Stimulated activated naive CD8-positive, alpha-beta T cell treated with anti-CD3 and anti-CD28 coated beads, Interleukin-15, amount 100 ng/mL, for 72 hours (primary cell): Measurements from ENCODE around the gene SNAP91.

Experiments used
- ATAC-seq: fragments of 150-1000 bp; cut with Tn5 transposase; 2 replicates; pipeline ENCODE4 v1.10.0; 2021; ENCODE audit warnings: mild to moderate bottlenecking, moderate library complexity
- DNase-seq, 2 donors: peaks; one replicate each; pipeline ENCODE4 v3.0.0; 2021 to 2022
- H3K27ac Mint-ChIP-seq, 2 donors: one replicate each; pipeline ENCODE4 v1.8.0; 2022; ENCODE audit warnings: mild to moderate bottlenecking in 2 of 2, mixed read lengths in 2 of 2, moderate library complexity in 2 of 2
- H3K27me3 Mint-ChIP-seq: one replicate; pipeline ENCODE4 v1.8.0; 2022; ENCODE audit warnings: mixed read lengths
- H3K4me1 Mint-ChIP-seq: one replicate; pipeline ENCODE4 v1.8.0; 2022; ENCODE audit warnings: mild to moderate bottlenecking, mixed read lengths
- H3K4me3 Mint-ChIP-seq, 2 donors: one replicate each; pipeline ENCODE4 v1.8.0; 2022; ENCODE audit warnings: mild to moderate bottlenecking in 2 of 2, mixed read lengths in 2 of 2, moderate library complexity in 1 of 2
- H3K9me3 Mint-ChIP-seq, 2 donors: one replicate each; pipeline ENCODE4 v1.8.0; 2022; ENCODE audit warnings: mixed read lengths in 2 of 2

SNAP91 gene

DNA sequence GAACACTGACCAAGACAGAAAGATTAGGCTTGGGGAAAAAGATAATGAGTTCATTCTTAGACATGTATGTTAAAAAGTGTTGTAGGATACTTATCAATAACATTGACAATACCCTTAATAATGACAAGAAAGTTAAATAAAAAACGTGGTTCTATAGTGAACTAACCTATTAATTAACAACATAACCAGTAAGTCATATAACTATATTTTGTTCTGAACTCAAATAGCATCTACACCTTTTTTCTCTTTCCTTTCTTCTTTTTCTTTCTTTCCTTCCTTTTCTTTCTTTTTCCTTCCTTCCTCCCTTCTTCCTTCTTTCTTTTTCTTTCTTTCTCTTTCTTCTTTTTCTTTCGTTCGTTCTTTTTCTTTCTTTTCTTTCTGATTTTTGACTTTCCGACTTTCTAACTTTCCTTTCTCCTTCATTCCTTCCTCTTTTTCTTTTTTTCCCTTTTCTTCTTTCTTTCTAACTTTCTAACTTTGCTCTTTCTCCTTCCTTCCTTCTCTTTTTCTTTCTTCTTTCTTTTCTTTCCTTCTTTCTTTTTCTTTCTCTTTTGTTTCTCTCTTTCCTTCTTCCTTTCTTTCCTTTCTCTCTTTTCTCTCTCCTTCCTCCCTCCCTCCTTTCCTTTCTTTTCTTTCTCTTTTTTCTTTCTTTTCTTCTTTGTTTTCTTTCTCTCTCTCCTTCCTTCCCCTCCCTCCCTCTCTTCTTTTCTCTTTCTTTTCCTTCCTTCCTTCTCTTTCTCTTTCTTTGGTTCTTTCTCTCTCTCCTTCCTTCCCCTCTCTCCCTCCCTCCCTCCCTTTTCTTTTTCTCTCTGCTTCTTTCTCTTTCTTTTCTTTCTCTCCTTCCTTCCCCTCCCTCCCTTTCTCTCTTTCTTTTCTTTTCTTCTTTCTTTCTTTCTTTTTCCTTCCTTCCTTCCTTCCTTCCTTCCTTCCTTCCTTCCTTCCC lies 172.0 kb downstream of the SNAP91 start:
- no peak overlapping the region for H3K27ac Mint-ChIP-seq
- peaks cover 23% of the 10 kb centered on the region for H3K27me3 Mint-ChIP-seq
- H3K4me1 Mint-ChIP-seq, result no peaks in the 10 kb centered on the region
- no peaks in the 10 kb centered on the region for H3K9me3 Mint-ChIP-seq
- DNase-seq (no peak), ATAC-seq (no peak)
- no peak overlapping the region for H3K4me3 Mint-ChIP-seq

GRCh38 chr6:83536034-83536646 lies 172.8 kb downstream of the SNAP91 start:
- Mint-ChIP-seq H3K4me3 (no peak overlapping the region), H3K27me3 (peaks cover 23% of the 10 kb centered on the region), H3K4me1 (no peaks in the 10 kb centered on the region), H3K9me3 (no peaks in the 10 kb centered on the region), H3K27ac (no peak overlapping the region)
- DNase-seq (peak; percentile 30 to 38), ATAC-seq (peak; percentile 43)

- Mint-ChIP-seq H3K9me3 (no peaks in the 10 kb centered on the region), H3K27ac (no peak overlapping the region), H3K4me1 (no peaks in the 10 kb centered on the region), H3K4me3 (no peak overlapping the region), H3K27me3 (peaks cover 54% of the 10 kb centered on the region)
- DNase-seq, result no peak
- ATAC-seq, result no peak
Observed at GRCh38 chr6:83518816-83519480, 190.0 kb downstream of the SNAP91 start.

DNA sequence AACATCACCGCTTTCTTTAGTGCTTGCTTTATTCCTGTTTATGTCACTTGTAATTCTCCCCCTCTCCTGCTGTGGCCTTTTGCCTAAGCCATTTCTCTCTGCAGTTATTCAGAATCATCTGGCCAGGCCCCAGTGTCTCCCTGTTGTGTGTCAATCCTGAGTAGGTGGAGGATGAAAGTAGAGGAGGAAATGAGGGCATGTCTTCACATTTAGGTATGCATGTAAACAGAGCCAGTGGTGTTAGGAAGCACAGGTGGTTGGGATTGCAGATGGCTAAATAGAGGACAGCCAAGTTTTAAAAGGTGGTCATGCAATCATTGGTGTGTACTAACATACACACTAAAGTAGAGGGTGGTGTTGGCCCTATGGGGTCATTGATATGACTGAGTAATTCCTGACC lies 191.4 kb downstream of the SNAP91 start:
- Mint-ChIP-seq H3K4me1 (peaks cover 3% of the 10 kb centered on the region), H3K4me3 (no peak overlapping the region), H3K9me3 (no peaks in the 10 kb centered on the region), H3K27ac (no peak overlapping the region), H3K27me3 (peaks cover 54% of the 10 kb centered on the region)
- DNase-seq (no peak), ATAC-seq (no peak)

GRCh38 chr6:83514866-83515466 lies 193.9 kb downstream of the SNAP91 start:
- ATAC-seq (no peak), DNase-seq (peak in 1 of 2 donors; percentile 4)
- Mint-ChIP-seq H3K27ac (no peak overlapping the region), H3K4me3 (no peak overlapping the region), H3K9me3 (no peaks in the 10 kb centered on the region), H3K27me3 (peaks cover 67% of the 10 kb centered on the region), H3K4me1 (peaks cover 12% of the 10 kb centered on the region)

DNA sequence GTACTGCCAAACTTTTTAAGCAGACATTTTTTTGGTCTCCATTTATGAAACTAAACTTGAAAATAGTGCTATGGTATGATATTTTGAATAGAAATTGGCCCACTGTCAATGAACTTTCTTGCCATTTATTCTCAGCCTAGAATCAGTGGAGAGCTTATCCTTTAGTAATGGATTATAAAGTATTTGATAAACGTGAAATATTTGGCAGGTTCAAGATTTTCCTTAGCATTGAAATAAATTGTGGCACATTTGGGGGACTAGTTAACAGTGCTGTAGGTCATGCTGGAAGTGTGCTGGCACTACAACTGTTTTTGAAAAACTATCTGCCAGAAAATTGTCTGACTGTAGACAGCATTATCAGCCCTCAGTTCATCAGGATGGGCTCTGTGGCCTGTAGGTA lies 194.4 kb downstream of the SNAP91 start:
- no peak overlapping the region for H3K27ac Mint-ChIP-seq
- no peak overlapping the region for H3K4me3 Mint-ChIP-seq
- DNase-seq, result no peak
- H3K4me1 Mint-ChIP-seq, result peaks cover 12% of the 10 kb centered on the region
- H3K27me3 Mint-ChIP-seq, result peaks cover 67% of the 10 kb centered on the region
- ATAC-seq, result no peak
- H3K9me3 Mint-ChIP-seq, result no peaks in the 10 kb centered on the region

GRCh38 chr6:83511901-83512681 lies 196.8 kb downstream of the SNAP91 start, which contains the start of gene PRSS35:
PRSS35 (plus strand) TSS chr6:83512534; CDS start chr6:83523442, 10,908 bp downstream.
- H3K4me3 Mint-ChIP-seq, result peak within 1 kb of the TSS; percentile 37 to 57
- DNase-seq, result peak in 1 of 2 donors; percentile 5
- H3K9me3 Mint-ChIP-seq, result no peaks in the 10 kb centered on the region
- ATAC-seq, result peak; percentile 69
- H3K4me1 Mint-ChIP-seq, result peaks cover 12% of the 10 kb centered on the region
- H3K27ac Mint-ChIP-seq, result no peak within 1 kb of the TSS
- peaks cover 69% of the 10 kb centered on the region for H3K27me3 Mint-ChIP-seq

DNA sequence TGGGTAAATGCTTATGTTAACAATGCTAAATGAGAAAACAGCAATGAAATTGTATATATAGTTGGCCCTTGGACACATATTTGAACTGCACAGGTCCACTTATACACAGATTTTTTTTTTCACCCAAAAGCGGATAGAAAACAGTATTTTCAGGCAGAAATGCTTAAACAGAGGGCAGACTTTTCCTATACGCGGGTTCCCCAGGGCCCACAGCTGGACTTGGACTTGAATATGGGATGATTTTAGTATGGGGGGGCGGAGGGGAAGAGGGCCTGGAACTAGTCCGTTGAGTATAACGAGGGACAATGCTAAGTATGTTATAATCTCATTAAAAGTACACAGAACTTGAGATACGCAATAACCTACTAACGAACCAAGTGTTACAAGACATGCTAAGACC lies 197.6 kb downstream of the SNAP91 start:
- H3K27me3 Mint-ChIP-seq, result peaks cover 66% of the 10 kb centered on the region
- no peak overlapping the region for H3K27ac Mint-ChIP-seq
- DNase-seq (no peak), ATAC-seq (no peak)
- no peaks in the 10 kb centered on the region for H3K9me3 Mint-ChIP-seq
- no peak overlapping the region for H3K4me3 Mint-ChIP-seq
- H3K4me1 Mint-ChIP-seq, result peaks cover 12% of the 10 kb centered on the region

GRCh38 chr6:83510791-83511190 lies 198.1 kb downstream of the SNAP91 start:
- ATAC-seq (no peak), DNase-seq (no peak)
- no peak overlapping the region for H3K27ac Mint-ChIP-seq
- H3K4me1 Mint-ChIP-seq, result peaks cover 12% of the 10 kb centered on the region
- H3K9me3 Mint-ChIP-seq, result no peaks in the 10 kb centered on the region
- no peak overlapping the region for H3K4me3 Mint-ChIP-seq
- H3K27me3 Mint-ChIP-seq, result peaks cover 61% of the 10 kb centered on the region

DNA sequence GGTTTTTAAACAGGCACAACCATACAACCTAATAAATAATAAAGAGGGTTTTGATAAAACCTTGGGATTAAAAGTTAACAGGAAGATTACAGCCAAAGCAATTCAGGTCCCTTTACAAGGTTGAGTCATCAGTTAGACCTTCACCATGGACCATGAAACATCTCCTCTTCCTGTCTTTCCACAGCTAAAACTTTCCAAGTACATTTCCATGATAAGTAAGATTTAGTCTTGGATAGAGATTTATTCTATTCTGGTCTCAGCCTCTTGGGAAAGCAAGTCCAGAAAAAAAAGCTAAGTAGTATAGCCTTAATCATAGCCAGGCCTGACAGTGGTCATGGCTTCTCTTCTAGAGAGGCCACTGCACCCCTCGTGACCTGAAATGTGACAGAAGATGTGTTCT lies 199.5 kb downstream of the SNAP91 start:
- ATAC-seq (no peak), DNase-seq (no peak)
- Mint-ChIP-seq H3K4me1 (peaks cover 12% of the 10 kb centered on the region), H3K27me3 (peaks cover 48% of the 10 kb centered on the region), H3K4me3 (no peak overlapping the region), H3K27ac (no peak overlapping the region), H3K9me3 (no peaks in the 10 kb centered on the region)

GRCh38 chr6:83505356-83505755 lies 203.5 kb downstream of the SNAP91 start:
- ATAC-seq, result no peak
- Mint-ChIP-seq H3K9me3 (peaks cover 14 to 15% of the 10 kb centered on the region in 2 donors), H3K27me3 (peaks cover 16% of the 10 kb centered on the region), H3K27ac (no peak overlapping the region), H3K4me3 (no peak overlapping the region), H3K4me1 (no peaks in the 10 kb centered on the region)
- no peak for DNase-seq
